MM.1S (cell line): Measurements from ENCODE around the gene MAGEA10.

Experiments
- EZH2 ChIP-seq: fragments of 300-600 bp; sonication (generic); optimal IDR thresholded peaks from 2 replicates; pipeline ENCODE3; 2017; ENCODE audit warnings: low read depth, mild to moderate bottlenecking, antibody characterized with exemption, low read length, mixed read lengths
- EZH2phosphoT487 ChIP-seq: fragments of 300-600 bp; sonication (generic); IDR thresholded peaks from 2 replicates; pipeline ENCODE4 v1.6.1; 2018; ENCODE audit warnings: antibody characterized with exemption, low read length
- TF ChIP-seq, protein P1 (sequence below): fragments of 300-600 bp; sonication (generic); IDR thresholded peaks from 2 replicates; pipeline ENCODE4 v1.5.1; 2016; ENCODE audit warnings: antibody characterized with exemption, low read length, mixed read lengths

DNA sequence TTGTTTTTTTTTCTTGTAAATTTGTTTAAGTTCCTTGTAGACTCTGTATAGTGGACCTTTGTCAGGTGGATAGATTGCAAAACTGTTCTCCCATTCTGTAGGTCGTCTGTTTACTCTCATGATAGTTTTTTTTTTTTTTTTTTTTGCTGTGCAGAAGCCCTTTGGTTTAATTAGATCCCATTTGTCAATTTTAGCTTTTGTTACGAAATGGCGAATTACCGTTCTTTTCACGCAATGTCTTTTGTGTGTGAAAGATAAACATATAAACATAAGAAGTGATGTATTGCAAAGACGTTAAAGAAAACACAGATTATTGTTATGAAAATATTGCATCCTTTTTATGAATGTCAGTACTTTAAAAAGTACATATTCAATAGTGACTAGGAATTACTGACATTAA, 34.5 kb downstream of the MAGEA10 start:
- TF ChIP-seq, protein P1, sequence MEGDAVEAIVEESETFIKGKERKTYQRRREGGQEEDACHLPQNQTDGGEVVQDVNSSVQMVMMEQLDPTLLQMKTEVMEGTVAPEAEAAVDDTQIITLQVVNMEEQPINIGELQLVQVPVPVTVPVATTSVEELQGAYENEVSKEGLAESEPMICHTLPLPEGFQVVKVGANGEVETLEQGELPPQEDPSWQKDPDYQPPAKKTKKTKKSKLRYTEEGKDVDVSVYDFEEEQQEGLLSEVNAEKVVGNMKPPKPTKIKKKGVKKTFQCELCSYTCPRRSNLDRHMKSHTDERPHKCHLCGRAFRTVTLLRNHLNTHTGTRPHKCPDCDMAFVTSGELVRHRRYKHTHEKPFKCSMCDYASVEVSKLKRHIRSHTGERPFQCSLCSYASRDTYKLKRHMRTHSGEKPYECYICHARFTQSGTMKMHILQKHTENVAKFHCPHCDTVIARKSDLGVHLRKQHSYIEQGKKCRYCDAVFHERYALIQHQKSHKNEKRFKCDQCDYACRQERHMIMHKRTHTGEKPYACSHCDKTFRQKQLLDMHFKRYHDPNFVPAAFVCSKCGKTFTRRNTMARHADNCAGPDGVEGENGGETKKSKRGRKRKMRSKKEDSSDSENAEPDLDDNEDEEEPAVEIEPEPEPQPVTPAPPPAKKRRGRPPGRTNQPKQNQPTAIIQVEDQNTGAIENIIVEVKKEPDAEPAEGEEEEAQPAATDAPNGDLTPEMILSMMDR = no peak
- no peak for TF ChIP-seq EZH2phosphoT487
- TF ChIP-seq EZH2 = no peak
